HG03442 (cell line): Measurements from ENCODE around the gene SEPTIN8.

Experiments
- ATAC-seq: cut with Tn5 transposase; IDR thresholded peaks from one replicate; pipeline ENCODE4 v1.9.1; 2021; ENCODE audit warnings: mild to moderate bottlenecking, moderate library complexity; ENCODE audit not compliant: unreplicated experiment

Gene SEPTIN8

GRCh38 chr5:132718544-132719312 is 58.3 kb downstream of the SEPTIN8 start:
- ATAC-seq = no peak

DNA sequence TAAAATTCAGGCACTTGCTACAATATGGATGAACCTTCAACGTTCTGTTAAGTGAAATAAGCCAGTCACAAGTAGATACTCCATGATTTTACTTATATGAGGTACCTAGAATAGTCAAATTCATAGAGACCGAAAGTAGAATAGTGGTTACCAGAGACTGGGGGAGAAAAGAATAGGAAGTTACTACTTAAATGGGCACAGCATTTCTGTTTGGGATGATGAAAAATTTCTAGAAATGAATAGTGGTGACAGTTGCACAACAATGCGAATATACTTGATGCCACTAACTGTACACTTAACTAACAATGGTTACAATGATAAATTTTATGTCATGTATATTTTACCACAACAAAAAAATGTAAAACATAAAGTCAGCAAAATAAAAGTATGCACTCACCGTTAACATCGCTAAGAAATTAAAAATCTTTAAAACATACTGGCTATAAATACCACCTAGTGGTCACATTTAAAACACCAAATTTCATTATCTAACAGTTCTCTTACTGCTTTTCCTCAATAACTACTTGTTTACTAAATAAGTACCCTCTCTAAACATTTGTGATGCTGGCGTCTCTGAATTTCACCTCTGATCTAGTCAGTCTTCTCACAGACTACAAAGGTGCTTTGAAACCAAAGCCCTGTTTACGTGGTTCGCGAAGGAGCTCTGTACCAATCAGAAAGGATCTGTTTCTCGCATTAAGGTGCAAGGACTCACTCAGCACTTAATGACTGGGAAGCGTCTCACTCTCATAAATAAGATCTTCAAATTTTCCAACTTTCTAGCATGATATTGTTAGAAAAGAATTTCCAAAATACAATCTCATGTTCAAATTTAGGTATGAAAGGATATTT is 62.4 kb downstream of the SEPTIN8 start:
- ATAC-seq = no peak

- no peak for ATAC-seq
These were observed 68.4 kb downstream of the SEPTIN8 start for GRCh38 chr5:132708645-132709044.

GRCh38 chr5:132704875-132705274 is 72.2 kb downstream of the SEPTIN8 start:
- ATAC-seq = no peak
